Vagina (tissue), 2 donors: Measurements from ENCODE around the gene DHX8.
"Not testable (repeated sequence)": the region's sequence is repeated elsewhere in the genome, so short reads cannot be mapped to it uniquely, and the experiment has no call there.

Experiments
- POLR2A ChIP-seq, 2 donors: fragments of 450-650 bp; IDR thresholded peaks; one replicate each; pipeline ENCODE4 v1.6.1; 2017; ENCODE audit warnings: antibody characterized with exemption in 2 of 2, mild to moderate bottlenecking in 2 of 2, moderate library complexity in 2 of 2
- TF ChIP-seq, protein P1 (sequence below), 3 experiments: fragments of 450-650 bp in 2 of 3; fragments of 200-600 bp in 1 of 3; sonication (generic) in 1 of 3; IDR thresholded peaks; one replicate each; pipeline ENCODE4 v1.5.1; 2017 to 2019; ENCODE audit warnings: antibody characterized with exemption in 3 of 3, mild to moderate bottlenecking in 2 of 3, moderate library complexity in 2 of 3

DNA sequence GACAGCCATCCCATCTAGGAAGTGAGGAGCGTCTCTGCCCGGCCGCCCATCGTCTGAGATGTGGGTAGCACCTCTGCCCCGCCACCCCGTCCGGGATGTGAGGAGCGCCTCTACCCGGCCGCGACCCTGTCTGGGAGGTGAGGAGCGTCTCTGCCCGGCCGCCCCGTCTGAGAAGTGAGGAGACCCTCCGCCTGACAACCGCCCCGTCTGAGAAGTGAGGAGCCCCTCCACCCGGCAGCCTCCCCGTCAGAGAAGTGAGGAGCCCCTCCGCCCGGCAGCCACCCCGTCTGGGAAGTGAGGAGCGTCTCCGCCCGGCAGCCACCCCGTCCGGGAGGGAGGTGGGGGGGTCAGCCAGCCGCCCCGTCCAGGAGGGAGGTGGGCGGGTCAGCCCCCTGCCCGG is 32.0 kb upstream of the DHX8 start:
- TF ChIP-seq, protein P1, sequence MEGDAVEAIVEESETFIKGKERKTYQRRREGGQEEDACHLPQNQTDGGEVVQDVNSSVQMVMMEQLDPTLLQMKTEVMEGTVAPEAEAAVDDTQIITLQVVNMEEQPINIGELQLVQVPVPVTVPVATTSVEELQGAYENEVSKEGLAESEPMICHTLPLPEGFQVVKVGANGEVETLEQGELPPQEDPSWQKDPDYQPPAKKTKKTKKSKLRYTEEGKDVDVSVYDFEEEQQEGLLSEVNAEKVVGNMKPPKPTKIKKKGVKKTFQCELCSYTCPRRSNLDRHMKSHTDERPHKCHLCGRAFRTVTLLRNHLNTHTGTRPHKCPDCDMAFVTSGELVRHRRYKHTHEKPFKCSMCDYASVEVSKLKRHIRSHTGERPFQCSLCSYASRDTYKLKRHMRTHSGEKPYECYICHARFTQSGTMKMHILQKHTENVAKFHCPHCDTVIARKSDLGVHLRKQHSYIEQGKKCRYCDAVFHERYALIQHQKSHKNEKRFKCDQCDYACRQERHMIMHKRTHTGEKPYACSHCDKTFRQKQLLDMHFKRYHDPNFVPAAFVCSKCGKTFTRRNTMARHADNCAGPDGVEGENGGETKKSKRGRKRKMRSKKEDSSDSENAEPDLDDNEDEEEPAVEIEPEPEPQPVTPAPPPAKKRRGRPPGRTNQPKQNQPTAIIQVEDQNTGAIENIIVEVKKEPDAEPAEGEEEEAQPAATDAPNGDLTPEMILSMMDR (IDR thresholded peaks at IDR 0.05), result not testable (repeated sequence)
- TF ChIP-seq POLR2A (IDR thresholded peaks at IDR 0.05), result not testable (repeated sequence)
